H1 (cell line): ENCODE measurements around the gene KRT34. TPM values are rescaled to one million over a fixed set of nuclear protein-coding genes. Genes with fewer than 3 reads are reported as not detected.

ENCODE experiments used
- CTCF ChIA-PET: fragments of 300-600 bp; sonication (Branson Sonifier 250); formaldehyde crosslinking; loops from one replicate; lab custom pipeline; 2021; ENCODE audit not compliant: partially characterized antibody; lab: Charles Lee
- POLR2A ChIA-PET: fragments of 300-600 bp; sonication (Branson Sonifier 250); formaldehyde crosslinking; loops from one replicate; lab custom pipeline; 2021; ENCODE audit warnings: inconsistent platforms; ENCODE audit not compliant: partially characterized antibody; lab: Charles Lee
- DNase-seq, 2 experiments: peaks; one replicate each; pipeline versions ENCODE4 v3.0.0 to v3.0.0-alpha.2; 2010 to 2022; ENCODE audit warnings: low spot score in 2 of 2, low read depth in 1 of 2, mixed read lengths in 1 of 2
- FAIRE-seq: peaks from 2 replicates; lab custom pipeline; 2011; peaks lifted over from hg19 to GRCh38; lab: Jason Lieb, UNC
- H2AFZ ChIP-seq: 2 replicates; pipeline ENCODE4 v1.8.1; 2012; ENCODE audit warnings: low read length, inconsistent platforms
- H2AK5ac ChIP-seq: 2 replicates; pipeline ENCODE4 v1.6.1; 2013; ENCODE audit warnings: low read depth, low read length
- H2BK120ac ChIP-seq: replicated peaks from 2 replicates; pipeline ENCODE3; 2013; ENCODE audit warnings: low read depth, low read length, inconsistent platforms
- H2BK12ac ChIP-seq: 2 replicates; pipeline ENCODE4 v1.6.1; 2013; ENCODE audit warnings: low read depth, low read length
- H2BK15ac ChIP-seq: 2 replicates; pipeline ENCODE4 v1.6.1; 2013; ENCODE audit warnings: low read length
- H2BK20ac ChIP-seq: 2 replicates; pipeline ENCODE4 v1.6.1; 2013; ENCODE audit warnings: low read length
- H2BK5ac ChIP-seq: 2 replicates; pipeline ENCODE4 v1.6.1; 2013; ENCODE audit warnings: low read depth, low read length
- H3K14ac ChIP-seq: 2 replicates; pipeline ENCODE4 v1.6.1; 2013; ENCODE audit warnings: inconsistent platforms; ENCODE audit not compliant: insufficient read length
- H3K18ac ChIP-seq: 2 replicates; pipeline ENCODE4 v1.6.1; 2013; ENCODE audit warnings: low read length; ENCODE audit errors: extremely low read depth
- H3K23ac ChIP-seq: 2 replicates; pipeline ENCODE4 v1.6.1; 2013; ENCODE audit warnings: inconsistent platforms; ENCODE audit not compliant: insufficient read length
- H3K23me2 ChIP-seq: 2 replicates; pipeline ENCODE4 v1.6.1; 2013; ENCODE audit warnings: low read depth, low read length
- H3K27ac ChIP-seq: 2 replicates; pipeline ENCODE4 v1.6.1; 2011; ENCODE audit warnings: low read depth, low read length, inconsistent platforms
- H3K27me3 ChIP-seq, 4 experiments: replicated peaks in 1 of 4; 1 replicate in 1 of 4; 2 replicates in 3 of 4; pipeline versions ENCODE4 v1.6.1 to v1.8.1; 2011 to 2013; ENCODE audit warnings: low read length in 3 of 4, mild to moderate bottlenecking in 3 of 4, inconsistent platforms in 2 of 4, mixed read lengths in 2 of 4, moderate library complexity in 1 of 4; ENCODE audit not compliant: control insufficient read depth in 3 of 4, insufficient read depth in 3 of 4; ENCODE audit errors: extremely low read depth in 1 of 4
- H3K36me3 ChIP-seq, 4 experiments: 2 replicates each; pipeline versions ENCODE4 v1.6.1 to v1.8.1; 2011 to 2013; ENCODE audit warnings: mild to moderate bottlenecking in 4 of 4, low read length in 3 of 4, moderate library complexity in 2 of 4, control low read depth in 1 of 4, inconsistent platforms in 1 of 4; ENCODE audit not compliant: insufficient read depth in 4 of 4, control insufficient read depth in 2 of 4
- H3K4ac ChIP-seq: replicated peaks from 2 replicates; pipeline ENCODE3; 2013; ENCODE audit warnings: low read length, low read depth, mixed read lengths, inconsistent platforms; ENCODE audit not compliant: insufficient read length
- H3K4me1 ChIP-seq, 4 experiments: replicated peaks in 1 of 4; 1 replicate in 1 of 4; 2 replicates in 3 of 4; pipeline versions ENCODE4 v1.6.1 to v1.8.1; 2011 to 2013; ENCODE audit warnings: low read length in 3 of 4, inconsistent platforms in 2 of 4, mixed read lengths in 1 of 4; ENCODE audit not compliant: insufficient read depth in 4 of 4, control insufficient read depth in 3 of 4
- H3K4me2 ChIP-seq, 2 experiments: 2 replicates each; pipeline versions ENCODE4 v1.6.1 to v1.8.1; 2011 to 2013; ENCODE audit warnings: low read depth in 2 of 2, low read length in 2 of 2, control low read depth in 1 of 2, inconsistent platforms in 1 of 2, mild to moderate bottlenecking in 1 of 2; ENCODE audit not compliant: insufficient read depth in 1 of 2
- H3K4me3 ChIP-seq, 4 experiments: fragments of 200-600, 300-600 bp in 1 of 4; sonication (generic), shearing (Covaris generic), sonication (Bioruptor Twin) in 1 of 4; 2 replicates each; pipeline versions ENCODE4 v1.5.1 to v1.8.1; 2011 to 2016; ENCODE audit warnings: low read length in 4 of 4, low read depth in 3 of 4, control low read depth in 2 of 4, inconsistent platforms in 2 of 4, mild to moderate bottlenecking in 2 of 4, mixed read lengths in 1 of 4, moderate library complexity in 1 of 4; ENCODE audit not compliant: insufficient read depth in 2 of 4; ENCODE audit errors: extremely low read depth in 1 of 4
- H3K56ac ChIP-seq: replicated peaks from 2 replicates; pipeline ENCODE3; 2013; ENCODE audit warnings: low read depth, mild to moderate bottlenecking, mixed read lengths, low read length, inconsistent platforms; ENCODE audit not compliant: insufficient read length
- H3K79me1 ChIP-seq: 2 replicates; pipeline ENCODE4 v1.6.1; 2013; ENCODE audit warnings: low read depth, low read length, control low read depth
- H3K79me2 ChIP-seq, 2 experiments: 2 replicates each; pipeline versions ENCODE4 v1.6.1 to v1.8.1; 2012 to 2013; ENCODE audit warnings: low read length in 2 of 2, mild to moderate bottlenecking in 2 of 2, inconsistent platforms in 1 of 2; ENCODE audit not compliant: insufficient read depth in 2 of 2, control insufficient read depth in 1 of 2
- H3K9ac ChIP-seq, 4 experiments: replicated peaks in 1 of 4; 1 replicate in 1 of 4; 2 replicates in 3 of 4; pipeline versions ENCODE4 v1.6.1 to v1.8.1; 2011 to 2013; ENCODE audit warnings: low read depth in 3 of 4, low read length in 3 of 4, control low read depth in 2 of 4, mild to moderate bottlenecking in 2 of 4, moderate library complexity in 2 of 4, inconsistent platforms in 1 of 4; ENCODE audit errors: extremely low read depth in 1 of 4
- H3K9me3 ChIP-seq, 2 experiments: 2 replicates each; pipeline versions ENCODE4 v1.6.1 to v1.8.1; 2012 to 2013; ENCODE audit warnings: mild to moderate bottlenecking in 2 of 2, moderate library complexity in 2 of 2, control low read depth in 1 of 2, inconsistent platforms in 1 of 2, low read depth in 1 of 2, low read length in 1 of 2, mixed read lengths in 1 of 2; ENCODE audit not compliant: insufficient read depth in 2 of 2
- H4K20me1 ChIP-seq, 2 experiments: replicated peaks in 1 of 2; 2 replicates each; pipeline versions ENCODE3 to v1.8.1; 2011 to 2013; ENCODE audit warnings: inconsistent platforms in 2 of 2, low read length in 2 of 2, mild to moderate bottlenecking in 1 of 2; ENCODE audit not compliant: insufficient read depth in 2 of 2, control insufficient read depth in 1 of 2
- H4K5ac ChIP-seq: 2 replicates; pipeline ENCODE4 v1.6.1; 2013; ENCODE audit warnings: low read length, low read depth, mixed read lengths, inconsistent platforms; ENCODE audit not compliant: insufficient read length
- H4K8ac ChIP-seq: 2 replicates; pipeline ENCODE4 v1.8.0; 2013; ENCODE audit warnings: mild to moderate bottlenecking, moderate library complexity, low read length, inconsistent platforms; ENCODE audit not compliant: insufficient read depth; ENCODE audit errors: extremely low read depth
- H4K91ac ChIP-seq: replicated peaks from 2 replicates; pipeline ENCODE3; 2013; ENCODE audit warnings: low read length, mixed read lengths, inconsistent platforms; ENCODE audit not compliant: insufficient read length
- BCL11A ChIP-seq, 2 experiments: IDR thresholded peaks; one replicate each; pipeline ENCODE4 v1.6.1; 2011; ENCODE audit warnings: low read depth in 2 of 2, low read length in 2 of 2, mild to moderate bottlenecking in 2 of 2
- BRCA1 ChIP-seq: IDR thresholded peaks from 2 replicates; pipeline ENCODE4 v1.6.1; 2012; ENCODE audit warnings: low read depth, low read length, improper control_type of control experiment
- CTBP2 ChIP-seq: IDR thresholded peaks from 2 replicates; pipeline ENCODE4 v1.7.0; 2011; ENCODE audit warnings: borderline replicate concordance, mild to moderate bottlenecking, moderate library complexity, mixed read lengths, low read length; ENCODE audit not compliant: insufficient read depth, insufficient read length
- EZH2 ChIP-seq: fragments of 200-600 bp; sonication (generic); IDR thresholded peaks from 2 replicates; pipeline ENCODE4 v1.7.1; 2012; ENCODE audit warnings: low read depth, mild to moderate bottlenecking, moderate library complexity, low read length, inconsistent platforms; ENCODE audit not compliant: severe bottlenecking
- HDAC2 ChIP-seq, 2 experiments: fragments of 300-600 bp in 1 of 2; sonication (generic) in 1 of 2; IDR thresholded peaks; 2 replicates each; pipeline ENCODE4 v1.6.1; 2011 to 2012; ENCODE audit warnings: low read depth in 2 of 2, low read length in 2 of 2, mild to moderate bottlenecking in 2 of 2, moderate library complexity in 2 of 2, borderline replicate concordance in 1 of 2, inconsistent platforms in 1 of 2
- JUND ChIP-seq: IDR thresholded peaks from 2 replicates; pipeline ENCODE4 v1.6.1; 2011; ENCODE audit warnings: mild to moderate bottlenecking, improper control_type of control experiment, low read length
- POU5F1 ChIP-seq: IDR thresholded peaks from 2 replicates; pipeline ENCODE4 v1.6.1; 2011; ENCODE audit warnings: low read depth, mild to moderate bottlenecking, low read length, moderate library complexity
- RAD21 ChIP-seq, 2 experiments: IDR thresholded peaks in 1 of 2; conservative IDR thresholded peaks in 1 of 2; 2 replicates each; pipeline ENCODE4 v1.6.1; 2011; ENCODE audit warnings: low read depth in 2 of 2, low read length in 2 of 2, improper control_type of control experiment in 1 of 2, inconsistent platforms in 1 of 2, mild to moderate bottlenecking in 1 of 2, moderate library complexity in 1 of 2
- RBBP5 ChIP-seq: IDR thresholded peaks from 2 replicates; pipeline ENCODE4 v1.7.1; 2012; ENCODE audit warnings: low read depth, mild to moderate bottlenecking, inconsistent platforms, low read length, moderate library complexity, borderline replicate concordance
- RFX5 ChIP-seq: IDR thresholded peaks from 2 replicates; pipeline ENCODE4 v1.6.1; 2011; ENCODE audit warnings: low read depth, low read length, improper control_type of control experiment, borderline replicate concordance
- SRF ChIP-seq: IDR thresholded peaks from 2 replicates; pipeline ENCODE4 v1.6.1; 2011; ENCODE audit warnings: mild to moderate bottlenecking, low read depth, low read length, moderate library complexity
- YY1 ChIP-seq: IDR thresholded peaks from 2 replicates; pipeline ENCODE4 v1.6.1; 2011; ENCODE audit warnings: low read depth, mild to moderate bottlenecking, low read length
- ZNF274 ChIP-seq: IDR thresholded peaks from 2 replicates; pipeline ENCODE4 v1.7.0; 2012; ENCODE audit warnings: low read length, borderline replicate concordance; ENCODE audit errors: extremely low read depth
- WGBS, 2 experiments: shearing (Covaris generic) in 1 of 2; methylation state at CpG; one replicate each; pipeline versions ENCODE4 v1.1.6 to v1.1.7; 2013 to 2015; ENCODE audit warnings: low lambda C conversion rate in 2 of 2, mixed read lengths in 2 of 2, inconsistent platforms in 1 of 2, low coverage in 1 of 2, missing lambda C conversion rate in 1 of 2; ENCODE audit not compliant: insufficient replicate concordance in 2 of 2, insufficient coverage in 1 of 2, insufficient read length in 1 of 2; ENCODE audit errors: extremely low coverage in 1 of 2, missing lambda C conversion rate in 1 of 2; 5-methylcytosine and 5-hydroxymethylcytosine counted together
- polyA plus RNA-seq, 7 experiments: library from polyadenylated mRNA; depleted of rRNA in 3 of 7; stranded (reverse) in 5 of 7; unstranded in 2 of 7; fragments of >200 nt in 5 of 7; fragments of 200-250 nt in 2 of 7; gene quantifications; 1 replicate in 5 of 7; 2 replicates in 1 of 7; 4 replicates in 1 of 7; pipeline versions ENCODE4 v1.2.1 to v1.2.3, GENCODE V29; 2011 to 2013; ENCODE audit warnings: missing spikeins in 2 of 7, mixed read lengths in 2 of 7
- total RNA-seq: library from RNA; stranded (reverse); fragmentation: NEBNext Ultra II Directional; extraction: Animal tissue kit (Norgen Biotek cat#: 25700); gene quantifications from 2 replicates; pipeline ENCODE4 v1.2.1, GENCODE V29; 2021

Gene KRT34
- total and polyA plus RNA-seq, 2 of the 8 experiments (the other 6 are each of a cell fraction or from before 2014, with no cell fraction given) = not detected

- no peak overlapping the region for H3K4me2 ChIP-seq
- POLR2A ChIA-PET = no interaction called here
- no peak for TF ChIP-seq CTBP2
- TF ChIP-seq SRF = no peak
- TF ChIP-seq HDAC2 (IDR thresholded peaks at IDR 0.05; ENCODE audit: borderline replicate concordance in 1 of 2, low read depth in 2 of 2, low read length in 2 of 2) = no peak
- TF ChIP-seq POU5F1 = no peak
- no peak for TF ChIP-seq BCL11A (IDR thresholded peaks at IDR 0.05; ENCODE audit: low read depth in 2 of 2, low read length in 2 of 2)
- TF ChIP-seq JUND = no peak
- TF ChIP-seq RBBP5 = no peak
- no peak for TF ChIP-seq YY1
- no peak for TF ChIP-seq BRCA1
- no peak for TF ChIP-seq ZNF274
- no peak for TF ChIP-seq RFX5
- TF ChIP-seq EZH2 = no peak
- no peak for TF ChIP-seq RAD21 (IDR thresholded peaks at IDR 0.05 in 1 of 2, conservative IDR thresholded peaks at IDR 0.05 in 1 of 2; ENCODE audit: low read depth in 2 of 2, low read length in 2 of 2)
These were observed 39.0 kb upstream of the KRT34 start for GRCh38 chr17:41421116-41421515.

More at GRCh38 chr17:41421116-41421515, 39.0 kb upstream of the KRT34 start:
- no peak overlapping the region for H2BK12ac ChIP-seq
- no peak overlapping the region for H2BK5ac ChIP-seq
- CTCF ChIA-PET = no interaction called here
- H3K4me3 ChIP-seq = no peak overlapping the region
- no peaks in the 10 kb centered on the region; a peak in 1 of 7 replicates for H3K4me1 ChIP-seq
- no peak overlapping the region for H2BK120ac ChIP-seq
- H3K18ac ChIP-seq = no peak overlapping the region
- no peak for DNase-seq
- no peak overlapping the region for H4K5ac ChIP-seq
- no peaks in the 10 kb centered on the region for H3K36me3 ChIP-seq
- no peak for FAIRE-seq
- H4K8ac ChIP-seq = no peak overlapping the region
- H2AFZ ChIP-seq = no peak overlapping the region
- no peaks in the 10 kb centered on the region for H3K23me2 ChIP-seq
- H3K27ac ChIP-seq = no peak overlapping the region
- no peaks in the 10 kb centered on the region for H3K9me3 ChIP-seq
- no peak overlapping the region for H3K14ac ChIP-seq
- H4K20me1 ChIP-seq = no peaks in the 10 kb centered on the region
- H2AK5ac ChIP-seq = no peak overlapping the region
- H4K91ac ChIP-seq = no peak overlapping the region
- H3K79me1 ChIP-seq = no peaks in the 10 kb centered on the region
- H2BK15ac ChIP-seq = no peak overlapping the region
- no peaks in the 10 kb centered on the region for H3K79me2 ChIP-seq
- H2BK20ac ChIP-seq = no peak overlapping the region
- no peak overlapping the region for H3K23ac ChIP-seq
- WGBS, 2 experiments = 94% methylated on average over 9 of the region's 9 CpGs; no CpG with 5 or more reads in 1 of the 2 experiments
- no peaks in the 10 kb centered on the region for H3K27me3 ChIP-seq
- no peak overlapping the region for H3K4ac ChIP-seq
- no peak overlapping the region for H3K56ac ChIP-seq
- no peak overlapping the region for H3K9ac ChIP-seq
